Activated CD8-positive, alpha-beta memory T cell treated with anti-CD3 and anti-CD28 coated beads for 36 hours (primary cell): Measurements from ENCODE around the gene TMEM171. TPM values are rescaled to one million over a fixed set of nuclear protein-coding genes. Genes with fewer than 3 reads are reported as not detected.

Experiments used
- CTCF ChIA-PET: fragments of 350-600 bp; sonication (Branson Sonifier 250); formaldehyde crosslinking; loops from one replicate; lab custom pipeline; 2021; ENCODE audit warnings: antibody characterized with exemption; lab: Charles Lee
- POLR2A ChIA-PET: fragments of 350-600 bp; sonication (Branson Sonifier 250); formaldehyde crosslinking; loops from one replicate; lab custom pipeline; 2021; ENCODE audit warnings: antibody characterized with exemption; lab: Charles Lee
- total RNA-seq, 2 experiments: library from RNA; stranded (reverse); gene quantifications; one replicate each; pipeline ENCODE4 v1.2.3, GENCODE V29; 2021

The TMEM171 gene
- total RNA-seq, 2 experiments from 2014 or later, result not detected

DNA sequence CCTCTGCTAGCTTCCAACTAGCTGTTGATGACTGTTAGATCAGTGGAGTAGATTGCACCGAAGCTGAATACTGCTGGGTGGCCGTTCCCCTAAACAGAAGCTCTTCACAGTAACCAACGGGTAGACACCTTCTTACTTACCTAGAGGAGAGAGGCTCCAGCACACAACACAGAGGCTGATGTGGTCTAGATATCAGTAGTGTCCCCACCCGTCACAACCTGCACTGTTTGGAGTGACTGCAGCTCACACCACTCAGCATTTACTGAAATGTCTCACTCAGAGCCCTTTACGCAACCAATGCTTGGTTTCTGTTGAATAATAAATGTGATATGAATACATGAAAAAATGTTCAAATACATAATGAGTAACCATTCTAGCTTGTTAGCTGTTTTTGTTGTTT lies 57.9 kb downstream of the TMEM171 start:
- POLR2A ChIA-PET, result no interaction called here
- CTCF ChIA-PET, result interaction anchor here (1.1 kb wide), 1 partner anchor 23 kb away, joined by 4 read pairs; no protein-coding TSS in a partner anchor

DNA sequence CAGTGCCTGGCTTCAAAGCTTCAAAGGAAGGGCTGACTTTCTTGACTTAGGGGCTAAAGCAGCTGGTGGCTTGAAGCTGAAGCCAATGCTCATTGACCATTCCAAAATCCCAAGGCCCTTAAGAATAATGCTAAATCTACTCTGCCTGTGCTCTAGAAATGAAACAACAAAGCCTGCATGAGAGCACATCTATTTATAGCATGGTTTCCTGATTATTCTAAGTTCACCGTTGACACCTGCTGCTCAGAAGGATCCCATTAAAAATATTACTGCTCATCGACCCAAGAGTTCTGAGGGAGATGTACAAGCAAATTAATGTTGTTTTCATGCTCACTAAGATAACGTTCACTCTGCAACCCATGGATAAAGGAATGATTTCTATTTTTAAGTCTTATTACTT lies 59.4 kb downstream of the TMEM171 start:
- POLR2A ChIA-PET, result no interaction called here
- CTCF ChIA-PET, result no interaction called here

DNA sequence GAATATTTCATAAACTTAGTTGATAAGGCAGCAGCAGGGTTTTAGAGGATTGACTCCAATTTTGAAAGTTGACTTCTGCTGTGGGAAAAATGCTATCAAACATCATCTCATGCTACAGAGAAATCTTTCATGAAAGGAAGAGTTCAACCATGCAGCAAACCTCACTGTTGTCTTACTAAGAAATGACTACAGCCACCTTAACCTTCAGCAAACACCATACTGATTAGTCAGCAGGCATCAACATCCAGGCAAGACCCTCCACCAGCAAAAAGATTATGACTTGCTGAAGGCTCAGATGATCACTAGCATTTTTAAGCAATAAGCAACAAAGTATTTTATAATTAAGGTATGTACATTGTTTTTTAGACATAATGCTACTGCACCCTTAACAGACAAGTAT lies 60.2 kb downstream of the TMEM171 start:
- ChIA-PET POLR2A (no interaction called here), CTCF (no interaction called here)

Other genes starting within 250 kb of the TMEM171 start
- gene FCHO2, start 164.5 kb upstream of the TMEM171 start, total RNA-seq, result 1 to 10 TPM; 2.6 to 2.8 TPM
- gene TMEM174, start 52.6 kb downstream of the TMEM171 start, total RNA-seq, result not detected